HG03097 (cell line): ENCODE measurements around the gene NHLRC1.

Experiments
- ATAC-seq: cut with Tn5 transposase; IDR thresholded peaks from one replicate; pipeline ENCODE4 v1.9.1; 2021; ENCODE audit not compliant: unreplicated experiment, low FRiP score

NHLRC1 gene

DNA sequence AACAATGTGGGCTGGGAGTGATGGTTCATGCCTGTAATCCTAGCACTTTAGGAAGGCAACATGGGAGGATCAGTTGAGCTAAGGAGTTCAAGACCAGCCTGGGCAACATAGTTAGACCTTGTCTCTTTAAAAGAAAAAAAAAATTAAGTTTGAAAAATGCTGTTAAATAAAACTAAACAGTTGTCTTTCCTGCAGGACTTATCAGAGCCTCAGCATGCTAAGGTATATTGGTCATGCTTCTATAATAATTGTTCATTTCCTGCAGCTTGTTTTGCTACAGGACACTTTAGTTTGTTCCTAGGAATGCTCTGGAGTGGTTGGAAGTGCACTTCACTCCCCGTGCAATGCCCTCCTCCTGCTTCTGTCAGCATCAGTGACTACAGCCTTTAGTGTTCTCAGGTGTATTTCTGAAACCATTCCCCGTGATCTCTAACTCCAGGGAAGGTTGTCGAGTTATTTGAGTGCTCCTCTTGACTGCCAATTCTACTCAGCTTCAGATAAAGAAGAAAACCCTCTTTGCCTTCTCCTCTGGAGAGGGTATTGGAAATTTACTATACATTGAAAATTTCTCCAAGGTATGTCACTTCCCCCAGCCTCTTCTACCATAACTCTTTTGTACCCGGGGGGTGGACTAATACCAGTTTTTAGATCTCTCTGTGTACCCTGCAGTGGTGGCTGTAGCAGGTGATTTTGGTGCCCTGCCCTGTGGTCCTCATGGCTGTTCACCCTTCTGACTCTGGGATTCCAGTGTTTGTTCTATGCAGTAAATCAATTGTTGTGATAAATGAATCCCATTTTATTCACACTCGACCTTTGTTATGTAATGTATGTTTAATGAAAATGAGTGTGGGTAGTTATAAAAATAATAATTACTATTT lies 33.8 kb downstream of the NHLRC1 start:
- no peak for ATAC-seq

DNA sequence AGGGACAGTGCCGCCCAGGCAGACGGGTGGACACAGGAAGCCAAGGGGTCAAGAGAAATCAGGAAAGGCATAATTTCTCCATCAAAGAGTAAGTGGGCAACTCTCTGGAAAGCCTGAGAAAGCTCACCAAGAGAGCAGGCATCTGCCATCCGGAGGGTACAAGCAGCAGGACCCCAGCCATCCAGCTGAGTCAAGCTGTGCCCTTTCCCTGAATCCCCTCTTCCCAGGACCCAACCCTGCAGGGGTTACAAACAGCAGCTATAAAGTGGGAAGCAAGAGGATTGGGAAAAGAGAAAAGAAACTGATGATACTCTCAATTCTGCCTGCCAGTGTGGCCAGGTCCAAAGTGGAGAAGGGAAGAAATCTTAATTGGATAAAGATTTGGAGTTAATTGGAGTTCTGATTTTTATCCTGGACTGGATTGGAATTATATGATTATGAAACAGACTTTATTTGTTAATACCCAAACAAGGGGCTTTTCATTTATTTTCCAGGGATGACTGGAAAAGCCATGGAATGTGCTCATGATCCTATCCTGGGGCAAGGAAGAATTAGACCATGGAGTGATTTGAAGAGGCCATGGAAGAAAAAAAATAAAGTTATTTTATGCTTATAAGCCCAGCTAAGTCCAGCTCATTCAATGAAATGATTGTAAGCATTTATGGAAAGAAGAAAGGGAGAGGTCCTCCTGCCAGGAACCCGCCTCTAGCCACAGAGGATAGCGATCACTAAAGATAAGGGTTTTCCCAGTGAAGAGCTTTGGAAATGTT lies 34.9 kb downstream of the NHLRC1 start:
- ATAC-seq = no peak

DNA sequence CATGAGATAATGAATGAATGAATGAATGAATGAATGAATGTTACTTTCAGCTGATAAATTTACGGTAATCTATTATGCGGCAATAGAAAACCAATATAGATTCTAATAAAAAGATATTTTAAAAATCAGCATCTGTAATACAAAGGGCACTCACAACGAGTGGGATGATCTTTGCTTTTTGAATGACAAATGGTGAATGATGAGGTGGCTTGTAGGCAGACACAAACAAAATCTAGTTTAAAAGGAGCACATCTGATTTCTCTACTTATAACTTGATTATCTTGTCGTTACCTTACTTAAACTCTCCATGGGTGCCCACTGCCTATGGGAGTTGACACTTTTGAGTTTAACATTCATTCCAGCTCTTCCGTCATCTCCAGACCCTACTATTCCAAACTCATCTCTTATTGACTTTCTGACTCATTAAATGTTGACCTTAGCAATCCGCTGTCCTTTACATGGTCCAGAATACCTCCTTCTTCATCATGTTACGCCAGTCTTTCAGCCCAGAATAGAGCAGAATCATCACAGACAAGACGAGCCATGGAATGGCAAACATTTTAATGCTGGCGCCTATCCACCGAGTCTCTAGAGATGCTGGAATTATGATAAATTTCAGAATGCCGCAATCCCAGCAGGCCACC lies 41.3 kb downstream of the NHLRC1 start:
- no peak for ATAC-seq

DNA sequence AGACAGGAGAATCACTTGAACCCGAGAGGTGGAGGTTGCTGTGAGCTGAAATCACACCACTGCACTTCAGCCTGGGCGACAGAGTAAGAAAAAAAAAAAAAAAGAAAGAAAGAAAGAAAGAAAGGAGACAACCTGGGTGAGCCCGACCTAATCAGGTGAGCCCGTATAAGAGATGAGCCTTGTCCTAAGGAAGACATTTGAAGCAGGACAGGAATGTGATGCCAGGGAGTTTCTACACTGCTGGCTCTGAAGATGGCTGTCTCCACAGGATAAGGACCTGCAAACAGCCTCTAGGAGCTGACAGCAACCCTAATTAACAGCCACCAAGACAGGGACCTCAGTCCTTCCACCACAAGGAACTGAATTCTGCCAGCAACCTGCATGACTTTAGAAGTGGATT lies 41.9 kb downstream of the NHLRC1 start:
- ATAC-seq = no peak

DNA sequence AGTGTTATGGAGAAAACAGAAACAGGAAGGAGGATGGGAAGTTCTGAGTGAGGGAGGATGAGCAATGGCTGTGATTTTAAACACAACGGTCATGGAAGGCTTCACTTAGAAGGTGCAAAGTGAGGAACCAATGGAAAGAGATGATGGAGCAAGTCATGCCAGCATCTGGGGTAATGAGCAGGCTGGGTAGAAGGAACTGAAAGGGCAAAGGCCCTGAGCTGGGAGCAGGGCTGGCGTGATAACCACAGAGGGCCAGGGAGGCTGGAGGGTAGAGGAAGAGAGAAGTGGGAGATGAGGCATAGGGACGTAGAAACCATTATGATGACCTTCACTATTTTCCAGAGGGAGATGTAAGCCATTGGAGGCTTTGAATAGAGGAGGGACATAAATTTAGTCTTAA lies 43.6 kb downstream of the NHLRC1 start:
- no peak for ATAC-seq

DNA sequence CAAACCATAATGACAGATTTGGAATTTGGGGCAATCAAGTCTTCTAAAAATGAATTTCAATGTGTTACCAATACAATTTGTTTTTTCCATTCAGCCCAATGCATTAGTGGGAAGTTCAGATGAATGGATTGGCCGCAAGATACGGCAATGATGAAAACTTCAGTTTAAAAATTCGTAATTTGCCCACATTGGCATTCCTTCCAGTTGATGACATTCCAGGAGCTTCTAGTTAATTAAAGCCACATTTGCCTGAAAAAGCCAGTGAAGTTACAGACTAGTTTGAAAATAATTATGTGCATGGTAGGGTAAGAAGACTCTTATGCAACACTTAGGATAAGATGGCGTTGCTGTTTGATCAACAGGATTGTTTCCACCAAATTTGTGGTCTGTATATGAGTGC lies 46.2 kb downstream of the NHLRC1 start:
- ATAC-seq = no peak

DNA sequence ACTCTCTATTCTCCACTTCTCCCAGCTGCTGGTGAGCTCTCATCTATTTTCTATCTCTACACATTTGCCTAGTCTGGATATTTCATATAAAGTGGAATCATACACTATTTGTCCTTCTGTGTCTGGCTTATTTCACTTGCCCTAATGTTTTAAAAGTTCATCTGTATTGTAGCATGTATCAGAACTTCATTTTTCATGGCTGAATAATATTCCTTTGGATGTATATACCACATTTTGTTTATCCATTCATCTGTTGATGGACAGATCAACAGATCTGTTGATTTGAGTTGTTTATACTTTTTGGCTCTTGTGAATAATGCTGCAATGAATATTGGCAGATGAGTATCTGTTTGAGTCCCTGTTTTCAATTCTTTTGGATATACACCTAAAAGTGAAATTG lies 49.6 kb downstream of the NHLRC1 start:
- no peak for ATAC-seq

DNA sequence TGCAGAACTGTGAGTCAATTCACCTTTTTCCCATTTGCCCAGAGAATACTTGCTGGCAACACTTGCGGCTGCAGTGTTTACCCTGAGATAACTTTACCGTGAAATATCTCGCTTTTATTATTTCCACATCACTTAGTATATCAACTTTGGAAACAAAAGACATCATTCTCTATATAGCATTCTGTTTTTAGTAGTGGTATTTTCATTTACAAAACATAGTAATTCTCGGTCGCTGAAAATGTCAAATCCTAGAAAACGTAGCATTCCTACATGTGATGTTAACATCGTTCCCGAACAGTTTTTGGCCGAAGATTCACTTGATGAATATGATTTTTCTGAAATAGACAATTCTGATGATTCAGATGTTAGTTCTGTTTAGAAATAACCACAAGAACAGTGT lies 52.0 kb downstream of the NHLRC1 start:
- no peak for ATAC-seq
